ENCODE data around the gene SMYD4.

GRCh38 chr17:1792495-1793446 lies 36.9 kb downstream of the SMYD4 start:
- TF ChIP-seq POLR2A (IDR thresholded peaks at IDR 0.05) = no peak
- TF ChIP-seq, protein P1, sequence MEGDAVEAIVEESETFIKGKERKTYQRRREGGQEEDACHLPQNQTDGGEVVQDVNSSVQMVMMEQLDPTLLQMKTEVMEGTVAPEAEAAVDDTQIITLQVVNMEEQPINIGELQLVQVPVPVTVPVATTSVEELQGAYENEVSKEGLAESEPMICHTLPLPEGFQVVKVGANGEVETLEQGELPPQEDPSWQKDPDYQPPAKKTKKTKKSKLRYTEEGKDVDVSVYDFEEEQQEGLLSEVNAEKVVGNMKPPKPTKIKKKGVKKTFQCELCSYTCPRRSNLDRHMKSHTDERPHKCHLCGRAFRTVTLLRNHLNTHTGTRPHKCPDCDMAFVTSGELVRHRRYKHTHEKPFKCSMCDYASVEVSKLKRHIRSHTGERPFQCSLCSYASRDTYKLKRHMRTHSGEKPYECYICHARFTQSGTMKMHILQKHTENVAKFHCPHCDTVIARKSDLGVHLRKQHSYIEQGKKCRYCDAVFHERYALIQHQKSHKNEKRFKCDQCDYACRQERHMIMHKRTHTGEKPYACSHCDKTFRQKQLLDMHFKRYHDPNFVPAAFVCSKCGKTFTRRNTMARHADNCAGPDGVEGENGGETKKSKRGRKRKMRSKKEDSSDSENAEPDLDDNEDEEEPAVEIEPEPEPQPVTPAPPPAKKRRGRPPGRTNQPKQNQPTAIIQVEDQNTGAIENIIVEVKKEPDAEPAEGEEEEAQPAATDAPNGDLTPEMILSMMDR (IDR thresholded peaks at IDR 0.05) = no peak
